ENCODE measurements around the gene E2F3.
"Not testable (repeated sequence)": the region's sequence is repeated elsewhere in the genome, so short reads cannot be mapped to it uniquely, and the experiment has no call there.

Gene E2F3

GRCh38 chr6:20472748-20473147 lies 71.1 kb downstream of the E2F3 start:
- DNase-seq = no peak

DNA sequence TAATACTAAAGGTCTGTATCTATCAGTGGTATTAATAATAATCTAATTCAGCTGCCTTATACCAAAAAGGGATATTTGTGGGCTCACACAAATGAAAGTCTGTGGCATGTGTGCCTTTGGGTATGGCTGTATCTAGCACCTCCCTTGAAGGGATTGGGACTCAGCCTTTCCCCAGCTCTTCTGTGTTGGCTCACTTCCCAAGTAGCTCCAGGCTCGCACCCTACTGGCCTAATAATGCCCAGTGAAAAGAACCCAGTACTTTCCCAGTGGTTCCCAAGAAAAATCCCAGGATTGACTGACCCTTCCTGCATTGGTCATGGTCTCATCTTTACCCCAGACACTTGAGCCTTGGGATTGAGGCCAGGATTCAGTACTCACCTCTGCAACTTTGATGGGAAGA lies 71.8 kb downstream of the E2F3 start:
- no peak for DNase-seq

DNA sequence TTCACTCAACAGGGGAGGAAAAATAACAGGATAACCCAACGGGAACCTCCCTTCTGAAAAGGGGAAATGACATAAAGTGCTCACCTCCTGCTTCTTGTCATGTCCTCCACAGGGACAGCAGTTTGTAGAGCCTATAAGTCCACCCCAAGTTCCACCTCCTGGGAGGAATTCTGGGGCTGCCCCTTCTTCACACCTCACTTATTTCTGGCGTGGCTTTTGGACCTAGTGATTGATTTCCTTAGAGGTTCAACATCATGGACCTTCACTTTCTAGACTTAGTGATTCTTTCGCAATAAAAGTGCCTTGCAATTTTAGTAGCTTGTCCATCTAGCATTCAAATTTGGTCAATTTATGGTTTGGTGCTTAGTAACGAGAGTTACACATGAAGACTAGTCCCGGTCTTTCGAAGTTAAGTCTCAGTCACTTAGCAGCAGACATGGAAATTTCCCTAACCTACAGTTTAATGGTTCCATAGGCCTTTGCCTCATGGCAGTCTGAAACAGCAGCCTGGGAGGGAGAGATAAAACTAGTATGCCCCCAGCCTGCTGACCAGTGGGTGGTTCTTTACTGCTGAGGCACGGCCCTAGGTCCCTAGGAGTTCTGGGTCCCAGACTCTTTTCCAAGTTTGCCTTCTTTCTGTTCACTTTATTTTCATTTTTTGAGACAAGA lies 73.3 kb downstream of the E2F3 start:
- DNase-seq = no peak

GRCh38 chr6:20476501-20477043 lies 74.9 kb downstream of the E2F3 start:
- DNase-seq = no peak

- no peak for DNase-seq
Observed at GRCh38 chr6:20477485-20477884, 75.8 kb downstream of the E2F3 start.

DNA sequence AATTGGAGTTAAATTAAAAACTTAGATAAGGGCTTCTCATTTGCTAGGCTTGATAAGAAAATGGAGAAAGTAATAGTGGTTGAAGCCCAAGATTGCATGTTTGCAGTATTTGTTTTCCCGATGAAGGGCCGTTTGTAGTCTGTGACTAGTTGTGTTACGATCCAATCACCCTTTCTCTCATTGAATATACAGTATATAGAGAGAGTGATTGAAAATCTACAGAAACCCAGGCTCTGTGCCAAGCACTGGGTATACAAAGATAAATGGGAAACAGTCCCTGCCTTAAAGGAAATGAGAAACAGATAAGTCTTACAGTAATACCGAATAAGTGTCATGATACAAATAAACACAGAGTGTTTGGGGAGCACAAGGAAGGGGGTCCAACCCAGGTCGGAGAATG lies 77.4 kb downstream of the E2F3 start:
- DNase-seq = no peak

- no peak for DNase-seq
Observed at GRCh38 chr6:20479526-20479925, 77.8 kb downstream of the E2F3 start.

GRCh38 chr6:20481281-20481680 lies 79.6 kb downstream of the E2F3 start:
- no peak for DNase-seq

GRCh38 chr6:20483887-20484497 lies 82.3 kb downstream of the E2F3 start:
- DNase-seq = no peak

GRCh38 chr6:20486641-20487040 lies 85.0 kb downstream of the E2F3 start:
- DNase-seq = no peak

DNA sequence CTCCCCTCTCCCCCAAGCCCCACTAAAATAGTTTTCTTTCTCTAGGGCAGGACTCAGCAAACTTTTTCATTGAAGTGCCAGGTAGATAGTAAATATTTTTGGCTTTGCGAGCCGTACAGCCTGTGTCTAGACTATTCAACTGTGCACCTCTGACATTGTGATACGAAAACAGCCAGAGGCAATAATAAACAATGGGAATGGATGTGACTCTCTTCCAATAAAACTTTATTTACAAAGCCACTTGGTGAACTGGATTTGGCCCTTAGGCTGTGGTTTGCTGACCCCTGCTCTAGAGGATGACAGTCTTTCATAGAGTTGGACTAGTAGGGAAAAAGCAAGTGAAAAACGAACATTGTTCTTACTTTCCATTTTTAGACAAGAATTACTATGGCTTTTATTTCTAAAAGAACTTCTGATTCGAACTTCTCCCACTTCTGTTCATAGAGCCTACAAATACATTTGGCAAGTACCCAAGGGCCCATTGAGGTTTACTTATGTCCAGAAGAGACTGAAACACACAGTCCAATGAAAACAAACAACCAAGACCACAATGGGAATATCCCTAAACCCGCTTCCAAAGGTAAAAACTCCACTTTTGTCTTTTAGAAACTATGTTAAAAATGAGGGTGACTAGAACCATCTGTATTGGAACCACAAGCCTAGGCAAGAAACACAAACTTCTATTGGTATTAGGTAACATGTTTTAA lies 86.1 kb downstream of the E2F3 start:
- DNase-seq = no peak

- DNase-seq = no peak
Observed at GRCh38 chr6:20490591-20490990, 88.9 kb downstream of the E2F3 start.

- DNase-seq = no peak
Observed at GRCh38 chr6:20492099-20492498, 90.4 kb downstream of the E2F3 start.

GRCh38 chr6:20497216-20498040 lies 95.7 kb downstream of the E2F3 start:
- DNase-seq = no peak

DNA sequence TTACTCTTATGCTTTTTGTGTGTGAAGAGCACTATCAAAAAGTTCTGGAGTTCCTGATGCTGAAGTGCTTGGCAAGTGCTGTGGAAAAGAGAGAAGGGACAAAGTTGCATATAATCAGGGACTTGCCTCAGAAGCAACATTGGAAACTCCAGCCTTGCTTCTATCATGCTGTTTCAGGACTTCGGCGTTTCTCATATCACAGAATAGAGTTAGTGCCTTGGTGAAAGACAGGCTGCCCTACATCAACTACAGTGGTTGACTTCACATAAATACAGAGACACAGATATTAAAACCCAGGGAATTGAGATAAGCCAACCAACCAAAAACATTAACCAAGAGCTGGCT lies 96.3 kb downstream of the E2F3 start:
- no peak for DNase-seq

DNA sequence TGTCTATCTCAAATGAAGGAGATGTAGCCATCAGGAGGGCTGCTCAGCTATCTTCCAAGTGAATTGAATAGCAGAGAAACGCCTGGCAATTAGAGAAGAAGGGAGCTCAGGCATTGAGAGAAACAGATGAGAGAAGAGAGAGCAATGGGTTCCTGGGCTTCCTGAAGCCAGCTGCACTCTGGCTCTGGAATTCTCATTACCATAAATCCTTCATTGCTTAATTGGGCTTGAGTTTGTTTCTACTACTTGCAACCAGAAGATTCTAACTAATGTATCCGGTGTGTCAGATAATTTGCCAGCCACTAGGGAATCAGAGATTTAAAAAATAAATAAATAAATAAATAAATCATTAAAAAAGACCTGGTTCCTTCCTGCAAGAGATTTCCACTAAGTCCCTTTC lies 107.5 kb downstream of the E2F3 start:
- no peak for DNase-seq

DNA sequence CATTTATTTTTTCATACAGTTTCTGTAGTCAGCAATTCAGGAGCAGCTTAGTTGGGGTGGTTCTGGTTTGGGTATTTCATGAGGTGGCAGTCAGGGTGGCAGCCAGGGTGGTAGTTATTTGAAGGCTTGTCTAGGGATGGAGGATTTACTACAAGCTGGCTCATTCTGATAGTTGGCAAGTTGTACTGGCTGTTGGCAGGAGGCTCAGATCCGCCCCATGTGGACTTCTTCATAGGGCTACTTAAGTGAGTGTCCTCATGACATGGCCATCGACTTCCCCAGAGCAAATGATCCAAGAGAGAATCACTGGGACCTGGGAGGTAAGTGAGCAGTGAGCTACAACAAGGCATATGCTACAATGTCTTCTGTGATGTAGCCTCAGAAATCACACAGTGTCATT lies 110.2 kb downstream of the E2F3 start:
- no peak for DNase-seq

GRCh38 chr6:20525208-20525607 lies 123.5 kb downstream of the E2F3 start:
- not testable (repeated sequence) for DNase-seq

DNA sequence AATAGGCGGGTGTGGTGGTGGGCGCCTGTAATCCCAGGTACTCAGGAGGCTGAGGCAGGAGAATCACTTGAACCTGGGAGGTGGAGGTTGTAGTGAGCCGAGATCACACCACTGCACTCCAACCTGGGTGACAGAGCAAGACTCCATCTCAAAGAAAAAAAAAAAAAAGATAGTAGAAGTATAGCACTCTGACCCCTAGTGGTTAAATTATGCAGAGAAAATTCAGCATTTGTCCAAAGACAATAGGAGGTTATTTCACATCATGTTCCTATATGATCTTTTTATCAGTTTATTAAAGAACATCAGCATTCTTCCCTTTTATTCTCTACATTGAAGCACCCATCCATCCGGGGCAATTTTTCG lies 127.4 kb downstream of the E2F3 start:
- not testable (repeated sequence) for DNase-seq

GRCh38 chr6:20532881-20533280 lies 131.2 kb downstream of the E2F3 start:
- no peak for DNase-seq

DNA sequence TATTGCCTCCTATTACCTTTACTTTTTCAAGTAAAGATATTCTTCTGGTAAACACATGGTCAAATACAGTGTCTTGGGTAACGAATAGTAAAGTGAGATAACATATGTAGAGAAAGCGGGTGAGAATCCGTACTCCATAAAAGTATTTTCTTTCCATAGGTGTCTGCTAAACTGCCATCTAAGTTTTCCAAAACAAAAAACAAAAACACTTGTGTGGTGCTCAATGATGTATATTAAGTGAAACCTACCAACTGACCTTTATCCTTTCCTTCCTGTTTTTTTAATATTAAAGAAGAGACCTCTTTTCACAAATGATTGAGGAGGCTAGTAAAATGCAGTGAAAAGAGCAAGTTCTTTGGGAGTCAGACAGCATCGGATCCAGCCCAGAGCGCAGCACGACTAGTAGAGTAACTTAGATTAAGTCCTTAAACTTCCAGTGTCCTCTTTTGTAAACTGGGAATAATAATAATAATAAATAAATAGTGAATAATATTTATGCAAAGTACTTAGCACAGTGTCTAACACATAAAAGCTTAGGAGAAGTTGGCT lies 132.1 kb downstream of the E2F3 start:
- no peak for DNase-seq

GRCh38 chr6:20534295-20535262 lies 132.9 kb downstream of the E2F3 start, which contains the start of gene CDKAL1:
Gene CDKAL1 (plus strand): TSS chr6:20534457. CDS start chr6:20546351, 11,894 bp downstream.
- DNase-seq = peak; percentile 84 to 86

Measured in activated CD4-positive, alpha-beta T cell treated with anti-CD3 and anti-CD28 coated beads for 4 hours (primary cell).